ENCODE data around the gene ALG14.

DNA sequence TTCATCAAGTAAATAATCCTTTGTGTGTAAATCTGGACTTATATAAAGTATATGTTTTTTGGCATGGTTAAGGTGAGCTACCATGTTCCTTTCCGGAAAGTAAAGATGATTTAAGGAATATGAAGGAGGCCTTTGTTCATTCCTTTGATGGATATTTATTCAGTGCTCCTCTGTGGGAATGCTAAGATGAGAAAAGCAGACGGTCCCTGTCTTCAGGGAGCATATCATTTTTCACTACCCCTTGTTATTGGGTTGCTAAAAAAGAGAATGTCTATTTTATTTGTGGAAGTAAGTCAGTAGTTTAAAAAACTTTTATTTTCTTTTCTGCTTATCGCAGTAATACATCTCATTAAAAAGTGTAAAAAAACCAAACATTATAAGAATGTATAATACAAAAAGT is 110.8 kb downstream of the ALG14 start:
- TF ChIP-seq GABPA (IDR thresholded peaks at IDR 0.05; ENCODE audit: low read depth) (no peak), SPI1 (IDR thresholded peaks at IDR 0.05; ENCODE audit: borderline replicate concordance, low read depth) (no peak), POLR2AphosphoS5 (IDR thresholded peaks at IDR 0.05; ENCODE audit: low read depth) (no peak)
- TF ChIP-seq, protein P1, sequence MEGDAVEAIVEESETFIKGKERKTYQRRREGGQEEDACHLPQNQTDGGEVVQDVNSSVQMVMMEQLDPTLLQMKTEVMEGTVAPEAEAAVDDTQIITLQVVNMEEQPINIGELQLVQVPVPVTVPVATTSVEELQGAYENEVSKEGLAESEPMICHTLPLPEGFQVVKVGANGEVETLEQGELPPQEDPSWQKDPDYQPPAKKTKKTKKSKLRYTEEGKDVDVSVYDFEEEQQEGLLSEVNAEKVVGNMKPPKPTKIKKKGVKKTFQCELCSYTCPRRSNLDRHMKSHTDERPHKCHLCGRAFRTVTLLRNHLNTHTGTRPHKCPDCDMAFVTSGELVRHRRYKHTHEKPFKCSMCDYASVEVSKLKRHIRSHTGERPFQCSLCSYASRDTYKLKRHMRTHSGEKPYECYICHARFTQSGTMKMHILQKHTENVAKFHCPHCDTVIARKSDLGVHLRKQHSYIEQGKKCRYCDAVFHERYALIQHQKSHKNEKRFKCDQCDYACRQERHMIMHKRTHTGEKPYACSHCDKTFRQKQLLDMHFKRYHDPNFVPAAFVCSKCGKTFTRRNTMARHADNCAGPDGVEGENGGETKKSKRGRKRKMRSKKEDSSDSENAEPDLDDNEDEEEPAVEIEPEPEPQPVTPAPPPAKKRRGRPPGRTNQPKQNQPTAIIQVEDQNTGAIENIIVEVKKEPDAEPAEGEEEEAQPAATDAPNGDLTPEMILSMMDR (IDR thresholded peaks at IDR 0.05; ENCODE audit: insufficient read depth, low read length): no peak
- TF ChIP-seq, protein P2, sequence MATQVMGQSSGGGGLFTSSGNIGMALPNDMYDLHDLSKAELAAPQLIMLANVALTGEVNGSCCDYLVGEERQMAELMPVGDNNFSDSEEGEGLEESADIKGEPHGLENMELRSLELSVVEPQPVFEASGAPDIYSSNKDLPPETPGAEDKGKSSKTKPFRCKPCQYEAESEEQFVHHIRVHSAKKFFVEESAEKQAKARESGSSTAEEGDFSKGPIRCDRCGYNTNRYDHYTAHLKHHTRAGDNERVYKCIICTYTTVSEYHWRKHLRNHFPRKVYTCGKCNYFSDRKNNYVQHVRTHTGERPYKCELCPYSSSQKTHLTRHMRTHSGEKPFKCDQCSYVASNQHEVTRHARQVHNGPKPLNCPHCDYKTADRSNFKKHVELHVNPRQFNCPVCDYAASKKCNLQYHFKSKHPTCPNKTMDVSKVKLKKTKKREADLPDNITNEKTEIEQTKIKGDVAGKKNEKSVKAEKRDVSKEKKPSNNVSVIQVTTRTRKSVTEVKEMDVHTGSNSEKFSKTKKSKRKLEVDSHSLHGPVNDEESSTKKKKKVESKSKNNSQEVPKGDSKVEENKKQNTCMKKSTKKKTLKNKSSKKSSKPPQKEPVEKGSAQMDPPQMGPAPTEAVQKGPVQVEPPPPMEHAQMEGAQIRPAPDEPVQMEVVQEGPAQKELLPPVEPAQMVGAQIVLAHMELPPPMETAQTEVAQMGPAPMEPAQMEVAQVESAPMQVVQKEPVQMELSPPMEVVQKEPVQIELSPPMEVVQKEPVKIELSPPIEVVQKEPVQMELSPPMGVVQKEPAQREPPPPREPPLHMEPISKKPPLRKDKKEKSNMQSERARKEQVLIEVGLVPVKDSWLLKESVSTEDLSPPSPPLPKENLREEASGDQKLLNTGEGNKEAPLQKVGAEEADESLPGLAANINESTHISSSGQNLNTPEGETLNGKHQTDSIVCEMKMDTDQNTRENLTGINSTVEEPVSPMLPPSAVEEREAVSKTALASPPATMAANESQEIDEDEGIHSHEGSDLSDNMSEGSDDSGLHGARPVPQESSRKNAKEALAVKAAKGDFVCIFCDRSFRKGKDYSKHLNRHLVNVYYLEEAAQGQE (IDR thresholded peaks at IDR 0.05; ENCODE audit: insufficient replicate concordance, low read depth): no peak
